ENCODE results near the gene GLMN.

GLMN gene

GRCh38 chr1:92323473-92324453 is 25.0 kb upstream of the GLMN start:
- no peak overlapping the region for H3K4me3 ChIP-seq (ENCODE audit: low read depth, low read length)
- DNase-seq (ENCODE audit: low read depth): no peak
- TF ChIP-seq POLR2A (IDR thresholded peaks at IDR 0.05; ENCODE audit: extremely low read depth, insufficient read length): no peak
- TF ChIP-seq MAX (IDR thresholded peaks at IDR 0.05; ENCODE audit: low read depth, low read length): no peak
- no peak for TF ChIP-seq MYC (IDR thresholded peaks at IDR 0.05; ENCODE audit: low read depth, low read length)
- no peak for TF ChIP-seq CTCF (IDR thresholded peaks at IDR 0.05; ENCODE audit: low read depth, low read length)

GRCh38 chr1:92317836-92318493 is 19.2 kb upstream of the GLMN start:
- H3K4me3 ChIP-seq (ENCODE audit: low read depth, low read length): no peak overlapping the region
- TF ChIP-seq MAX (IDR thresholded peaks at IDR 0.05; ENCODE audit: low read depth, low read length) (no peak), MYC (IDR thresholded peaks at IDR 0.05; ENCODE audit: low read depth, low read length) (no peak), CTCF (IDR thresholded peaks at IDR 0.05; ENCODE audit: low read depth, low read length) (no peak), POLR2A (IDR thresholded peaks at IDR 0.05; ENCODE audit: extremely low read depth, insufficient read length) (no peak)
- DNase-seq (ENCODE audit: low read depth): peak; percentile 55

- TF ChIP-seq CTCF (IDR thresholded peaks at IDR 0.05; ENCODE audit: low read depth, low read length) (no peak), MYC (IDR thresholded peaks at IDR 0.05; ENCODE audit: low read depth, low read length) (no peak), POLR2A (IDR thresholded peaks at IDR 0.05; ENCODE audit: extremely low read depth, insufficient read length) (no peak), MAX (IDR thresholded peaks at IDR 0.05; ENCODE audit: low read depth, low read length) (no peak)
- no peak overlapping the region for H3K4me3 ChIP-seq (ENCODE audit: low read depth, low read length)
Observed at GRCh38 chr1:92315766-92316599, 17.2 kb upstream of the GLMN start.

GRCh38 chr1:92314024-92314423 is 15.2 kb upstream of the GLMN start:
- no peak for DNase-seq (ENCODE audit: low read depth)
- TF ChIP-seq MAX (IDR thresholded peaks at IDR 0.05; ENCODE audit: low read depth, low read length) (no peak), POLR2A (IDR thresholded peaks at IDR 0.05; ENCODE audit: extremely low read depth, insufficient read length) (no peak), MYC (IDR thresholded peaks at IDR 0.05; ENCODE audit: low read depth, low read length) (no peak), CTCF (IDR thresholded peaks at IDR 0.05; ENCODE audit: low read depth, low read length) (no peak)
- no peak overlapping the region for H3K4me3 ChIP-seq (ENCODE audit: low read depth, low read length)

More at GRCh38 chr1:92315766-92316599, 17.2 kb upstream of the GLMN start:
- DNase-seq (ENCODE audit: low read depth): no peak

GRCh38 chr1:92310185-92310597 is 11.4 kb upstream of the GLMN start:
- TF ChIP-seq CTCF (IDR thresholded peaks at IDR 0.05; ENCODE audit: low read depth, low read length) (peak; percentile 31), MYC (IDR thresholded peaks at IDR 0.05; ENCODE audit: low read depth, low read length) (no peak)
- H3K4me3 ChIP-seq (ENCODE audit: low read depth, low read length): no peak overlapping the region
- peak; percentile 64 for DNase-seq (ENCODE audit: low read depth)
